BE2C (cell line): ENCODE measurements around the gene VEPH1.

Experiments used
- DNase-seq: peaks from one replicate; pipeline ENCODE4 v3.0.0-alpha.2; 2020
- H3K27me3 ChIP-seq: fragments of 250-450 bp; sonication (Bioruptor Pico); 2 replicates; pipeline ENCODE4 v1.5.1; 2020; ENCODE audit warnings: mild to moderate bottlenecking
- H3K36me3 ChIP-seq: fragments of 250-450 bp; sonication (Bioruptor Pico); 2 replicates; pipeline ENCODE4 v1.5.1; 2020; ENCODE audit warnings: mild to moderate bottlenecking
- H3K4me1 ChIP-seq: fragments of 250-450 bp; sonication (Bioruptor Pico); 2 replicates; pipeline ENCODE4 v1.5.1; 2020
- H3K4me3 ChIP-seq: 2 replicates; pipeline ENCODE4 v1.5.1; 2011; ENCODE audit warnings: low read depth, low read length
- H3K9me3 ChIP-seq: fragments of 250-450 bp; sonication (Bioruptor Pico); 2 replicates; pipeline ENCODE4 v1.5.1; 2020
- TF ChIP-seq, protein P1 (sequence below): IDR thresholded peaks from 2 replicates; pipeline ENCODE4 v1.5.1; 2012; ENCODE audit warnings: mild to moderate bottlenecking, low read depth, low read length

The VEPH1 gene

DNA sequence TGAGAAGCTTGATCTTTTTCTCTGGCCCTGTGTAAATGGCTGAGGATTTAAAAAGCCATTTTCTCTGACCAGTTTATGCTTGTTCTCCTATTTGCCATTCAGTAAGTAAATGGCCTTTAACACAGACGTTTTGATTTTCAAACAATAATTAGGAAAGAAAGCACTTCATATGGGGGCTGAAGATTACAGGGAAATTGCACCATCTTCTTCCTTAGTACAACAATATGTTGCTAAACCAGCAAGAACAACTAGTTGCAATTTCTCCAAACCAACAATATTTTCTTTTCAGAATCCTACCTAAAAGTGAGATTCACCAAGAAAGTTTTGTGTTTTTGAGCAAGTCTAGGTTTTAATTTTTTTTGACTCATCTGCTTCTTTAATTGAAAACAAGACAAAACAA is 262.8 kb downstream of the VEPH1 start:
- no peaks in the 10 kb centered on the region for H3K9me3 ChIP-seq
- H3K4me1 ChIP-seq, result no peaks in the 10 kb centered on the region
- TF ChIP-seq, protein P1, sequence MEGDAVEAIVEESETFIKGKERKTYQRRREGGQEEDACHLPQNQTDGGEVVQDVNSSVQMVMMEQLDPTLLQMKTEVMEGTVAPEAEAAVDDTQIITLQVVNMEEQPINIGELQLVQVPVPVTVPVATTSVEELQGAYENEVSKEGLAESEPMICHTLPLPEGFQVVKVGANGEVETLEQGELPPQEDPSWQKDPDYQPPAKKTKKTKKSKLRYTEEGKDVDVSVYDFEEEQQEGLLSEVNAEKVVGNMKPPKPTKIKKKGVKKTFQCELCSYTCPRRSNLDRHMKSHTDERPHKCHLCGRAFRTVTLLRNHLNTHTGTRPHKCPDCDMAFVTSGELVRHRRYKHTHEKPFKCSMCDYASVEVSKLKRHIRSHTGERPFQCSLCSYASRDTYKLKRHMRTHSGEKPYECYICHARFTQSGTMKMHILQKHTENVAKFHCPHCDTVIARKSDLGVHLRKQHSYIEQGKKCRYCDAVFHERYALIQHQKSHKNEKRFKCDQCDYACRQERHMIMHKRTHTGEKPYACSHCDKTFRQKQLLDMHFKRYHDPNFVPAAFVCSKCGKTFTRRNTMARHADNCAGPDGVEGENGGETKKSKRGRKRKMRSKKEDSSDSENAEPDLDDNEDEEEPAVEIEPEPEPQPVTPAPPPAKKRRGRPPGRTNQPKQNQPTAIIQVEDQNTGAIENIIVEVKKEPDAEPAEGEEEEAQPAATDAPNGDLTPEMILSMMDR, result no peak
- H3K27me3 ChIP-seq, result peaks cover 10% of the 10 kb centered on the region; the same call in 1 of the 2 replicates
- no peak for DNase-seq
- H3K36me3 ChIP-seq, result no peaks in the 10 kb centered on the region
- no peak overlapping the region for H3K4me3 ChIP-seq

DNA sequence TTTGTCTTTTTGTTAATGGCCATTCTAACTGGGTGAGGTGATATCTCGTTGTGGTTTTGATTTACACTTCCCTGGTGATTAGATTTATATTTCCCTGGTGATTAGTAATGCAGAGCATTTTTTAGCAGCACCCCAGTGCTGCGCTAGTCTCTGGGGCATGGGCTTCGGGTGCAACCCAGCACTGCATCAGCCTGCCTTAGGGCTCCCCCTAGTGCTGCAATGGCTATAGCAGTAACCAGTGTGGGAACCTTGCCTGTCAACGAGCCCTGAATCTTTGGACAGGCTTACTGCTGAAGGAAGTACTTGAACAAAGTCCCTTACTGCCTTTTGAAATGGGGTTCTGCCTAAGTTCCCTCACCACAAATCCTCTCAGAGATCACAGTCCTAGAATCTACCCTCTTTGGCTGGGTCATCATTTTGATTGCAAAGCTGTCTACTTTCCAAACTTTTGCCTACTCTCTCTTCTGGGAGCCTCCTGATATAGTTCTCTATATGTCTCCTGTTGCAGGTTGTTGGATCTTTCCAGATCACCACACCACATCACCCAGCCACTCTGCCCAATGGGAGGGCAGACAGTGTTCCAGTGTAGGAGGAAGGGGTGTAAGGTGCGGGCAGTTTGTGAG is 264.0 kb downstream of the VEPH1 start:
- H3K4me3 ChIP-seq, result no peak overlapping the region
- no peaks in the 10 kb centered on the region for H3K36me3 ChIP-seq
- H3K4me1 ChIP-seq, result no peaks in the 10 kb centered on the region
- TF ChIP-seq, protein P1, result peak; percentile 99
- peaks cover 8% of the 10 kb centered on the region; the same call in 1 of the 2 replicates for H3K27me3 ChIP-seq
- DNase-seq, result peak; percentile 85
- no peaks in the 10 kb centered on the region for H3K9me3 ChIP-seq

DNA sequence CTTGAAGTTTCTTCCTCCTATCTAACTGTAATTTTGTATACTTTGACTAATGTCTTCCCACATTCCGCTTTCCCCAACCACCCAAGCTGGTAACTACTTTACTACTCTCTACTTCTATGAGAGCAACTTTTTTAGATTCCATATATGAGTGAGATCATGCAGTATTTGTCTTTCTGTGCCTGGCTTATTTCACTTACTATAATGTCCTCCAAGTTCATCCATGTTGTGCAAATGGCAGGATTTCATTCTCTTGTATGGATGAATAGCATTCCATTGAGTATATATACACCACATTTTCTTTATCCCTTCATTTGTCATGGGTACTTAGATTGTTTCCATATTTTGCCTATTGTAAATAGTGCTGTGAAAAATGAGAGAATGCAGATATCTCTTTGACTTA is 264.8 kb downstream of the VEPH1 start:
- H3K9me3 ChIP-seq, result no peaks in the 10 kb centered on the region
- TF ChIP-seq, protein P1, result no peak
- peaks cover 8% of the 10 kb centered on the region; the same call in 1 of the 2 replicates for H3K27me3 ChIP-seq
- no peaks in the 10 kb centered on the region for H3K4me1 ChIP-seq
- H3K36me3 ChIP-seq, result no peaks in the 10 kb centered on the region
- H3K4me3 ChIP-seq, result no peak overlapping the region
- no peak for DNase-seq

DNA sequence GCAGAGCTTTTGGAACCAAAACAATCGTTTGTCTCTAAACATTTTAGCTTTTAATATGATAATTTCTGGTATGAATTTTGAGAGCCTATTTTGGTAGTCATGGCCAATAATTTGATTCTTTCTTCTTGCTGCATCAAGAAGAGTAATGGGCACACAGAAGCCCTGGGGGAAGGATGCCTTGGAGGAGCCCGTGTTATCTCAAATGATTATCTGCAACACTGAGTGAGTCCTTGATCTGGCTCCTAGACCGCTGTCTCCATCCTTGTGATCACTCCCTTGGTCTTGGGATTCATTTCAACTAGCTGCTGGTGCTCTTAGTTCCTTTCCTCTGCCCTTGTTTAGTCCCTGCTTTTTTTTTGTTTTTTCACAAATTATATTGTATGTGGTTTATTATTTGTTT is 265.3 kb downstream of the VEPH1 start:
- no peaks in the 10 kb centered on the region for H3K4me1 ChIP-seq
- H3K9me3 ChIP-seq, result no peaks in the 10 kb centered on the region
- no peak overlapping the region for H3K4me3 ChIP-seq
- H3K27me3 ChIP-seq, result peaks cover 8% of the 10 kb centered on the region
- no peak for DNase-seq
- TF ChIP-seq, protein P1, result no peak
- no peaks in the 10 kb centered on the region for H3K36me3 ChIP-seq

DNA sequence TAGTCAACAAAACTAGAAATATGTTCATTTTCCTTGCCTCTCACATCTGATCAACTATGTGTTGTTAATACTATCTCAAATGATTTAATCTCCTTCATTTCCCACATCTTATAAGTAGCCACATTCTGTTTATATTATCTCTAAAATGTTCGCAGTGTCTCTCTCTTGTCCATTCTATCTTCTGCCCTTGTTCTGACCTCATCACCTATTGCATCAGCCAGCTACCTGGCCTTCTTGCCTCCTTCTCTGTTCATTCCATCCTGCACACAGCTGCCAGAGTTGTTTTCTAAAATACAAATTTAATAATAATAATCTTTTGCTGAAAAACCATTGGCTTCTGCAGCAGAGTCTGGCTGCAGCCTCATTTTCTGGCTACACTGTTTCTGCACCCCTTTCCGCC is 267.9 kb downstream of the VEPH1 start:
- no peaks in the 10 kb centered on the region for H3K9me3 ChIP-seq
- TF ChIP-seq, protein P1, result no peak
- H3K4me1 ChIP-seq, result no peaks in the 10 kb centered on the region
- H3K36me3 ChIP-seq, result no peaks in the 10 kb centered on the region
- no peak overlapping the region for H3K4me3 ChIP-seq
- DNase-seq, result no peak
- H3K27me3 ChIP-seq, result peaks cover 11% of the 10 kb centered on the region

DNA sequence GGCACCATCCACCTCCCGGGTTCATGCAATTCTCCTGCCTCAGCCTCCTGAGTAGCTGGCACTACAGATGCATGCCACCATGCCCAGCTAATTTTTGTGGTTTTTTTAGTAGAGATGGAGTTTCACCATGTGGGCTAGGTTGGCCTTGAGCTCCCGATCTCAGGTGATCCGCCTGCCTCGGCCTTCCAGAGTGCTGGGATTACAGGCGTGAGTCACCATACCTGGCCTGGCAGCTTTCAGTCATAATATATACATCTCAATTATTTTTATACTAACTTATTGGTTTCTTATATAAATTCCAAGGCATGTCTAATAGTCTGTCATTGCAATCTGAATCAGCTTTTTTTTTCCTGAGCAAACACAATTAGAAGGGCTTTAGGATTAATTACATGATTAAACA is 269.3 kb downstream of the VEPH1 start:
- H3K4me1 ChIP-seq, result no peaks in the 10 kb centered on the region
- no peak for DNase-seq
- no peaks in the 10 kb centered on the region for H3K9me3 ChIP-seq
- peaks cover 6% of the 10 kb centered on the region for H3K27me3 ChIP-seq
- no peak overlapping the region for H3K4me3 ChIP-seq
- TF ChIP-seq, protein P1, result no peak
- no peaks in the 10 kb centered on the region for H3K36me3 ChIP-seq
